GM21423 (cell line): ENCODE results near the gene KRTAP5-2.
"Not testable (repeated sequence)": the region's sequence is repeated elsewhere in the genome, so short reads cannot be mapped to it uniquely, and the experiment has no call there.

Experiments
- ATAC-seq: cut with Tn5 transposase; IDR thresholded peaks from one replicate; pipeline ENCODE4 v1.9.1; 2021; ENCODE audit warnings: mild to moderate bottlenecking, moderate library complexity; ENCODE audit not compliant: unreplicated experiment

The KRTAP5-2 gene

GRCh38 chr11:1628506-1629325 lies 30.6 kb upstream of the KRTAP5-2 start:
- no peak for ATAC-seq

GRCh38 chr11:1625541-1625940 lies 27.4 kb upstream of the KRTAP5-2 start:
- no peak for ATAC-seq

DNA sequence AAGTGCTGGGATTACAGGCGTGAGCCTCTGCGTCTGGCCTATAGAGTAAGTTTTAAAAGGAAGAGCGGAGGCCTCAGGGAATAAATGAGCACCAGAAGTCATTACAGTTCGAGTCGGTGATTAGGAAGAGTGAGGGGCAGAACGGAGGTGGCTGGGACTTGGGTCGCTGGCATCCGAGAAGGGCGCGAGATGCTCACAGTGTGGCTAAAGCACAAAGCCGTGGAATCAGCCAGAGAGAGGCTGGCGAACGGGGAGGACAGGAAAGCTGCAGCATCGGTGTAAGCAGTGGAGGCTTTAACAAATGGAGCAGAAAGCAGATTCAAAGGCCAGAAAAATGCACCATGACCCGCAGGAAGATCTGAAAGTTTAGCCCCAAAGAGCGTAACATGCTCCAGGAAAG lies 26.5 kb upstream of the KRTAP5-2 start:
- ATAC-seq = no peak

DNA sequence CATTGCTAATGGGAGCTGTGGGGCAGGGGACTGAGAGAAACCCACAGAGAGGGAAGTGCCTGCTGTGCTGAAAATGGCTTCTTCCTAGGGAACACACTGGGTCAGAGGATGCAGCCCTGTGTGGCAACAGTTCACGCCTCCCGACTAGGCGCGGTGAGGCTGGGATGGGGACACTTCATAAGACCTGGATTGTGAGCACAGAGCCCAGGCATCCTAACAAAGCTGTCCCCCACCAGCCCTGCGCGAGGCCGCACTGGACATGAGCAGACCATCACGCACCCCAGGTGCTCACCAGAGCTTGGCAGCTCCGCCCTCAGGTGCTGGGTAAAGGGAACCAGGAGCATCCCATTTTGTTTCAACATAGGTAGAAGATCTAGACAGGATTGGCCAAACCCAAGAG lies 25.6 kb upstream of the KRTAP5-2 start:
- ATAC-seq = no peak

DNA sequence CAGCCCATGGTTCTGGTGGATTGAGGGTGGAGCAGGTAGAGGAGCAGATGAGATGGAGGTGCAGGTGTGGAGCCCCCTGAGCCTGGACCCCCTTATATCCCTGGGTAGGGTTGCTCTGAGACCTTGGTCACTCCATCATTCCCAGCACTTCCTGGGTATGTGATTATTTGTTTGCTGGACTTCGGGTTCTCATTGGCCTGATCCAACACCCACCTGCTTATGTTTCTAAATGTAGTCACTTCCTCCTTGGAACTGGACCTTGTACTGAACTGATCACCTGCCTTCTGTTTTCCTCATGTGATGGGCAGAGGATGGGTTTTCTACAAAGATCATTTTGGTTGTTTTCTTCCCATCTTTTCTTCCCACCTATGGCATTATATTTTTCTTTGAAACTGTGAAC lies 24.0 kb upstream of the KRTAP5-2 start, which contains the start of gene KRTAP5-4:
KRTAP5-4 (minus strand) TSS at position 53 of the 400 bp plus-strand sequence; CDS start at position 8, 45 bp downstream.
- no peak for ATAC-seq

DNA sequence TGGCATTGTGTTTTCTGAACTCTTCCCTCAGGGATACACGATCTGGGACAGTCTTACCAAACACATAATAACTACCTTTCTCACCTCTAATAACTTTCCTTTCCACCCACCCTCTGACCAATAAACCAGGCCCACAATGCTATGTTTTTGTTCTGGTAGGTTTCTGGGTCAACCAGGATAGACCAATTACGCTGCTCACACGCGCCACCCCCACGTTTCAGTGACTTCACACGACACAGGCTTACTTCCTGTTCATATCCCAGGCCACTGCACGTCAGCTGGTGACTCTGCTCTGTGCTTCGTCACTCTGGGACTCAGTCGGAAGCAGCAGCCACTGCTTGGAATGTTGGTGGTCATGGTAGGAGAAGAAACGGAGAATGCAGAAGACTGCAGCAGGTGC lies 21.4 kb upstream of the KRTAP5-2 start:
- no peak for ATAC-seq

- ATAC-seq = no peak
Observed at GRCh38 chr11:1618231-1618630, 20.1 kb upstream of the KRTAP5-2 start.

GRCh38 chr11:1608363-1608762 lies 10.3 kb upstream of the KRTAP5-2 start, which contains the start of gene KRTAP5-3:
Gene KRTAP5-3, minus strand, starts transcription at chr11:1608463. Its CDS starts 78 bp downstream, at chr11:1608385.
- ATAC-seq = no peak

- ATAC-seq = not testable (repeated sequence)
Observed at GRCh38 chr11:1607901-1608300, 9.8 kb upstream of the KRTAP5-2 start.

DNA sequence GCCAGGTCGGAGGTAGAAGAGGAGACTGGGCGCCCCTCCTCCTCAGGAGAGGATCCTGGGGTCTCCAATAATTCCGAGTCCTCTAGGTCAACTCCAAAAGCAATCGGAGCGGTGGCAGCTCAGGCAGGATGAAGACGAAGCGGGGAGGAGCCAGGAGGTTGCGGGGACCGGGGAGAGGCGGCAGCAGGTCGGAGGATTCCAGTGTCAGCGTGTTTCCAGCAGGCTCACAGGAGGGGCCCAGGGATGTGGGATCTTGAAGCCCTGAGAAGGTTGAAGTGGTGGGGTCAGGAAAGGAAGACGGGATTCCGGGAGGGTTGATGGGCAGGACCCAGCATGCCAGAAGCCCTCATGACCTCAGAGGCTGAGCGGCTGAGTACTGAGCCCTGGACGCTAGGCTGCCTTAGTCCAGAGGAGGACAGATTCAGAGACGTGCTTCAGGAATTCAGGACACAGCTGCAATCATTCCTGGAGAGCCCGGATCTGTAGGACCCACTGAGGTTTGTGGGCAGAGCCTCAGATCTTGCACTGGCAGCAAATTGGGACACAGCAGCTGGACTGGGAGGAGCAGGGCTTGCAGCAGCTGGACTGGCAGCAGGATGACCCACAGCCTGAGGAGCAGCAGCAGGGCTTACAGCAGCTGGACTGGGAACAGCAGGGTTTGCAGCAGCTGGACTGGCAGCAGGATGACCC lies 9.2 kb upstream of the KRTAP5-2 start:
- not testable (repeated sequence) for ATAC-seq

GRCh38 chr11:1605923-1606322 lies 7.8 kb upstream of the KRTAP5-2 start:
- peak; percentile 79 for ATAC-seq

DNA sequence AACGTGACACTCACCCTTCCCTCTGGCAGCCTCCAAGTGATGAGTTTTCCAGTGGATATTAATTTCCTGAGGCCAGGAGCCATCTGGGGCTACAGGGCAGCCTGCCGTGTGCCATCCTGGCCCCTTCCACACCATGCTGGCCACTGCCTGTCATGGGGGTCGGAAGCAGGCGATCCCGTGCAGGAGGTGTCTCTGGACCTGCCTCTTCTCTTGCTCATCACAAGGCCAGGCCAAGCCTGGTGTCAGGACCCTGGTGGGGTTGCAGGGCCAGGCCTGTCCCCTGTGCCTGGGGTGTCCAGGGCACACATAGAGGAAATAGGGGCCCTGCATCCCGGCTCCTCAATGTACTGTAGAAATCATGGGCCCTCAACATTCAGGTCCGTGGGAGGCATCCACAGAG lies 6.6 kb upstream of the KRTAP5-2 start:
- ATAC-seq = no peak

DNA sequence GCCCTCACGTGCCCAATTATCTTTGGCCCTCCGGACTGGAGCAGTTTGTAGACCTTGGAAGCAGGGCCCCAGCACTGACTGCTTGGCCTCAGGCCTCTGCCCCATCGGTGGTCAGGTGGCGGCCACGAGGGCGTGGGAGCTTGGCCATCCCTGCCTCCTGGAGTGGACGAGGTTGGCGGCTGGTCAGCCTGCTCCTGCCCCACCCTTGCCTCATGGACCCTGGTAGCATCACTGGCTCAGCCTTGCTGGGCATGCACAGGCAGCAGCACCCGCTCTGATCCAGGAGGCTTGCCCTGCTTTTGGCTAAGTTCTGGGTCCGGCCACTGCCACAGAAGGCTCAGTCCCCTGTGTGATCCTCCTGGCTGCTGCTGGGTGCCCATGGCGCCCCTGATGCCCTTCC lies 6.1 kb upstream of the KRTAP5-2 start:
- no peak for ATAC-seq

GRCh38 chr11:1603629-1604028 lies 5.5 kb upstream of the KRTAP5-2 start:
- no peak for ATAC-seq

DNA sequence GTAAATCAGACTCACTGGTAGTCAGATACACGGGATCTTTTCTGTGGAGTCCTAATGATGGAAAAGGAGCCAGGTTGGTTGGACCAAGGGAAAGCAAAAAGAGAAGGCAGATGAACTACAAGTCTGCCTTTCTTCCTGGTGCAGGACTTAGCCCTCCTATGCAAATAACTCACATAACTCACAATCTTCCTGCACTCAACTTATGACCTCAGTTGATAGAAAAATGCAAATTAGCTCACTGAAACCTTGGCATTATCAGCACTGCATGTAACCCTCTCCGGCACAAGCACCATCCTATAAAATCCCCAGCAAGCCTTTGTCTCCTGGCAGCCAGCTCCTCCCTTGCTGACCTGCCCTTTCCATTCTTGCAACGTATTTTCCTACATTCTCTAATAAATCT lies 3.6 kb upstream of the KRTAP5-2 start:
- not testable (repeated sequence) for ATAC-seq

- no peak for ATAC-seq
Observed at GRCh38 chr11:1600626-1601025, 2.5 kb upstream of the KRTAP5-2 start.

- ATAC-seq = no peak
Observed at GRCh38 chr11:1598816-1599215, 722 bp upstream of the KRTAP5-2 start.

GRCh38 chr11:1598406-1598805 lies 312 bp upstream of the KRTAP5-2 start:
- ATAC-seq = not testable (repeated sequence)

DNA sequence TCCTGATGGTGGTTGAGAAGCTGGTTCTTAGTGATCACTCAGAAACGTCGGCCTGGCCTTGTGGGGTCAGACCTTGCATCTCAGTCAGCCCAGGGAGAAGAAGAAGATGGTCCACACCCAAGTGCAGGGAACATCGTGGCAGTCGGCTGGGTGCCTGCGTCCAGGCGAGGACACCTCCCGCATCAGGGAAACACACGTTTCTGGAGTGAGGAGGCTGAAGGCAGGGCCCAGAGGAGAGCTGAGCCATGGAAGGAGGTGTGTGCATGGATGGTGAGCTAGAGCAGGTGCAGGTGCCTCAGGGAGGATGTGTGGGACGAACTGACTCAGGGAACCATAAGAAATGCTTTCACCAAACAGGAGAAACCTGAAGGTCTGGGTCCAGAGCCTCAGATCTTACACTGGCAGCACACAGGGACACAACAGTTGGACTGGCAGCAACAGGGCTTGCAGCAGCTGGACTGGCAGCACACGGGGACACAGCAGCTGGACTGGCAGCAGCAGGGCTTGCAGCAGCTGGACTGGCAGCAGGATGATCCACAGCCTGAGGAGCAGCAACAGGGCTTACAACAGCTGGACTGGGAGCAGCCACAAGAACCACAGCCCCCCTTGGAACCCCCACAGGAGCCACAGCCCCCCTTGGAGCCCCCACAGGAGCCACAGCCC lies 632 bp downstream of the KRTAP5-2 start:
- no peak for ATAC-seq

DNA sequence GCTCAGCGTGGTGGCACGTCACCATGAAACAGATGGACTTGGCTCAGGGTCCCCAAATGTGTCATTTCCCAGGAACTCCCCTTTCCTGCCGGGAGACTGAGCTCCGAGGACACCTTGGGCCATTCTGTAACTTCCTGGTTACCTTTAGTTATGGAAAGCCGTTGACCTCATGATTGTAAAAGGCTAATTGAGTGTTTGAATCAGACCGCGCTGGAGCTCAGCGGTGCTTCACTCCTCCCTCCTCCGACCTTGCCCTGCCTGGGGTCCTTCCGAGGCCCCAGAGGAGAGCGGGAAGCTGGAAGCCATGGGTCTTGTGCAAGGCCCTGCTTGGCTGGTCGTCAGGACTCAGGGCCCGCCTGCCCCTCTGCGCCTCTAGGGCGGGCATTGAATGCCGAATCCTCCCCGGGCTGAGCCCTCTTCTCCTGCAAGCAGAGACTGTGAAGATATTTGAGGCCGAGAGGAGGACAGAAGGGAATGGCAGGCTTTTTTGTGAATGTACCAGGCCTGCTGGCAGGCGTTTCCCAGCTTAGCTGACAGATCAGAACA lies 1.4 kb downstream of the KRTAP5-2 start:
- ATAC-seq = not testable (repeated sequence)

DNA sequence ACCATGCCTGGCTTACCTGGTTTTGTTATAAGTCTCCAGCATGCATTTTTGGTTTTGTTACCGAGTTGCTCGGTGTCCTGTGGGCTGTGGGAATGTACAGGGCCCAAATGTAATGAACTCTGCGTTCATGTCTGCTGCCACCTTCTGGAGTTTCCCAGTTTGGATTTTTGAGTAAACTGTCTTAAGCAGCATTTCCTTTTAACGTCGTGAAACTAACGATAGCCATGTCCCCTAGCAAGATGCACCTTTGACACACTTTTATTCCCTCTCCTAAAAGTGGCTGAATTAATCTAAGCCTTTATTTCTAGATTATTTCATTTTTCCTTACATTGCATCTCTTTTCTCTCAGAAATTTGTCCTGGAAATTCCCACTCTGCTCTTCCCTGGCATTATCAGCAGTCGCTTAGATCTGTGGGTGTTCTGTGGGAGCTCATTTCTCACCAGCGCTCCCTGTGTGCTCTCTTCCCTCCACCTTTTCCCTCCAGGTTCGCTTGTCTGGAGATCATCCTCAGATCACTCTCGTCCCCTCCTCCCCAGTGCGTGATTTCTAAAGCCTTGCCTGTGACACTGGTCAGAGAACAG lies 2.0 kb downstream of the KRTAP5-2 start:
- not testable (repeated sequence) for ATAC-seq
